ENCODE data around the gene DTNB.
"Not testable (repeated sequence)": the region's sequence is repeated elsewhere in the genome, so short reads cannot be mapped to it uniquely, and the experiment has no call there.

DTNB gene

GRCh38 chr2:25620711-25621110, 52.7 kb downstream of the DTNB start:
- no peak for FAIRE-seq

GRCh38 chr2:25620077-25620476, 53.3 kb downstream of the DTNB start:
- FAIRE-seq = no peak

- FAIRE-seq = peak; percentile 3
Observed at GRCh38 chr2:25619185-25619584, 54.2 kb downstream of the DTNB start.

- no peak for FAIRE-seq
Observed at GRCh38 chr2:25618676-25619075, 54.7 kb downstream of the DTNB start.

- FAIRE-seq = no peak
Observed at GRCh38 chr2:25617948-25618646, 55.3 kb downstream of the DTNB start.

GRCh38 chr2:25615920-25616319, 57.5 kb downstream of the DTNB start:
- FAIRE-seq = no peak

GRCh38 chr2:25615386-25615785, 58.0 kb downstream of the DTNB start:
- FAIRE-seq = no peak

GRCh38 chr2:25614711-25615110, 58.7 kb downstream of the DTNB start:
- no peak for FAIRE-seq

- no peak for FAIRE-seq
Observed at GRCh38 chr2:25608718-25609117, 64.7 kb downstream of the DTNB start.

- FAIRE-seq = peak; percentile 96
Observed at GRCh38 chr2:25606892-25607291, 66.5 kb downstream of the DTNB start.

GRCh38 chr2:25602333-25602723, 71.0 kb downstream of the DTNB start:
- no peak for FAIRE-seq

GRCh38 chr2:25601711-25602332, 71.6 kb downstream of the DTNB start:
- not testable (repeated sequence) for FAIRE-seq

GRCh38 chr2:25598911-25599310, 74.5 kb downstream of the DTNB start:
- no peak for FAIRE-seq

- no peak for FAIRE-seq
Observed at GRCh38 chr2:25598332-25598731, 75.0 kb downstream of the DTNB start.

- FAIRE-seq = no peak
Observed at GRCh38 chr2:25597881-25598280, 75.5 kb downstream of the DTNB start.

- FAIRE-seq = no peak
Observed at GRCh38 chr2:25596516-25597244, 76.7 kb downstream of the DTNB start.

- FAIRE-seq = no peak
Observed at GRCh38 chr2:25595393-25595792, 78.0 kb downstream of the DTNB start.

- no peak for FAIRE-seq
Observed at GRCh38 chr2:25594991-25595390, 78.4 kb downstream of the DTNB start.

- FAIRE-seq = no peak
Observed at GRCh38 chr2:25592766-25593292, 80.5 kb downstream of the DTNB start.

GRCh38 chr2:25590921-25591505, 82.4 kb downstream of the DTNB start:
- no peak for FAIRE-seq

GRCh38 chr2:25589676-25590205, 83.6 kb downstream of the DTNB start:
- no peak for FAIRE-seq

GRCh38 chr2:25588576-25588975, 84.8 kb downstream of the DTNB start:
- FAIRE-seq = no peak

- FAIRE-seq = no peak
Observed at GRCh38 chr2:25587361-25587760, 86.0 kb downstream of the DTNB start.
